Psoas muscle (tissue), 8 donors: ENCODE measurements around the gene KCP. TPM values are rescaled to one million over a fixed set of nuclear protein-coding genes. Genes with fewer than 3 reads are reported as not detected.
A peak's percentile ranks its signal among the peaks of the same experiment; 100 is the strongest.

Experiments
- ATAC-seq, 4 donors: fragments of 200-7000 bp; cut with Tn5 transposase; one replicate each; pipeline ENCODE4 v1.9.1; 2020; ENCODE audit warnings: moderate library complexity in 3 of 4, mild to moderate bottlenecking in 2 of 4
- DNase-seq, 2 donors: peaks; one replicate each; pipeline ENCODE4 v3.0.0-alpha.2; 2020
- H3K27ac ChIP-seq: fragments of 200-600 bp; one replicate; pipeline ENCODE4 v1.8.0; 2022
- H3K27me3 ChIP-seq, 3 donors: fragments of 200-600 bp in 1 of 3; one replicate each; pipeline versions ENCODE4 v1.6.1 to v1.8.0; 2013 to 2022; ENCODE audit warnings: low read length in 2 of 3, mild to moderate bottlenecking in 2 of 3, moderate library complexity in 1 of 3; ENCODE audit not compliant: insufficient read depth in 3 of 3
- H3K36me3 ChIP-seq, 2 donors: fragments of 200-600 bp in 1 of 2; one replicate each; pipeline versions ENCODE4 v1.6.1 to v1.8.0; 2013 to 2022; ENCODE audit warnings: low read depth in 1 of 2, mild to moderate bottlenecking in 1 of 2, moderate library complexity in 1 of 2; ENCODE audit not compliant: insufficient read depth in 1 of 2
- H3K4me1 ChIP-seq: fragments of 200-600 bp; one replicate; pipeline ENCODE4 v1.8.0; 2022
- H3K4me3 ChIP-seq: fragments of 200-600 bp; one replicate; pipeline ENCODE4 v1.8.0; 2022; ENCODE audit warnings: mild to moderate bottlenecking
- H3K9me3 ChIP-seq: fragments of 200-600 bp; one replicate; pipeline ENCODE4 v1.8.0; 2022
- WGBS, 3 donors: extraction: QIAGEN DNeasy Blood & Tissue Kit; methylation state at CpG; one replicate each; pipeline versions ENCODE4 v1.1.6 to v1.1.7; 2013; 5-methylcytosine and 5-hydroxymethylcytosine counted together
- intact Hi-C, 2 donors: fragments of 100-400 bp; cut with DNase I; formaldehyde crosslinking; loops; one replicate each; pipeline versions ENCODE4 v1.11.0 to v1.14.2; 2022
- polyA plus RNA-seq, 3 donors: library from polyadenylated mRNA; stranded (reverse); fragments of 200-250 nt; gene quantifications; one replicate each; pipeline ENCODE4 v1.2.3, GENCODE V29; 2013
- total RNA-seq, 4 donors: library from RNA; stranded (reverse); fragmentation: NEBNext Ultra II Directional in 2 of 4; extraction: Animal tissue kit (Norgen Biotek cat#: 25700) in 2 of 4; gene quantifications; one replicate each; pipeline versions ENCODE4 v1.2.1 to v1.2.4, GENCODE V29; 2021 to 2023
- TF ChIP-seq, protein P1 (sequence below): fragments of 200-600 bp; IDR thresholded peaks from one replicate; pipeline ENCODE4 v1.8.0; 2022; ENCODE audit warnings: antibody characterized with exemption
- donor health status: healthy with polysubstance abuse.
- donor health status: DM: no; HTN: no; CAD: no; lungs with moderate emphysema.
- donor health status: Bipolar disorder and iron deficiency.
- donor health status: healthy.
- donor health status: DM: yes; HTN: yes; CAD: no.
- donor health status: DM: no; HTN: no; CAD: no.
- donor health status: DM: no; HTN: no; CAD: no.
- donor health status: DM: yes; HTN: yes; CAD: no.

KCP gene
- total and polyA plus RNA-seq, 7 donors: 0.03 to 0.34 (median 0.15) TPM

DNA sequence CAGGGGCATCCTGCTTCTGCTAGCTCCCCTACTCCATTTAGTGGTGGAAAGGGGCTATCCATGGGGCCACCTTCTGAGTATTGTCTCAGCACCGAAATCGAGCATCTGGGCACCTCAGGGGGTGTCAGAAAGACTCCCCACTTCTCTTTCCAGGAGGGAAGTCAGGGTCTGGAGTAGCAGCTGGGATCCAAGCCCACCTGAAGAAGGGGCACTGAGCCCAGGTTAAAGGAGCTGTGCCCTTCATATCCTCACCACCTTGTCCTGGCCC lies 77.7 kb downstream of the KCP start:
- Histone ChIP-seq H3K27ac (peak overlapping the region; percentile 100), H3K4me1 (peaks cover 50% of the 10 kb centered on the region)
- ATAC-seq: no peak

GRCh38 chr7:128831994-128832879 lies 78.3 kb downstream of the KCP start:
- peak; percentile 62 to 80 for DNase-seq
- ATAC-seq: peak; percentile 0 to 18 (median 1)
- Histone ChIP-seq H3K4me3 (peak overlapping the region; percentile 89), H3K36me3 (peaks cover 4 to 63% of the 10 kb centered on the region in 2 donors), H3K27ac (peak overlapping the region; percentile 100), H3K9me3 (no peaks in the 10 kb centered on the region), H3K4me1 (peaks cover 47% of the 10 kb centered on the region), H3K27me3 (no peaks in the 10 kb centered on the region)
- intact Hi-C loops: loop anchor here in 1 of 2 donors (5.0 kb wide), 1 partner anchor 90 kb away; no protein-coding TSS in a partner anchor
- WGBS, 3 donors: 2 to 8% (median 4%) methylated on average over 17 to 22 of the region's 22 CpGs
- TF ChIP-seq, protein P1, sequence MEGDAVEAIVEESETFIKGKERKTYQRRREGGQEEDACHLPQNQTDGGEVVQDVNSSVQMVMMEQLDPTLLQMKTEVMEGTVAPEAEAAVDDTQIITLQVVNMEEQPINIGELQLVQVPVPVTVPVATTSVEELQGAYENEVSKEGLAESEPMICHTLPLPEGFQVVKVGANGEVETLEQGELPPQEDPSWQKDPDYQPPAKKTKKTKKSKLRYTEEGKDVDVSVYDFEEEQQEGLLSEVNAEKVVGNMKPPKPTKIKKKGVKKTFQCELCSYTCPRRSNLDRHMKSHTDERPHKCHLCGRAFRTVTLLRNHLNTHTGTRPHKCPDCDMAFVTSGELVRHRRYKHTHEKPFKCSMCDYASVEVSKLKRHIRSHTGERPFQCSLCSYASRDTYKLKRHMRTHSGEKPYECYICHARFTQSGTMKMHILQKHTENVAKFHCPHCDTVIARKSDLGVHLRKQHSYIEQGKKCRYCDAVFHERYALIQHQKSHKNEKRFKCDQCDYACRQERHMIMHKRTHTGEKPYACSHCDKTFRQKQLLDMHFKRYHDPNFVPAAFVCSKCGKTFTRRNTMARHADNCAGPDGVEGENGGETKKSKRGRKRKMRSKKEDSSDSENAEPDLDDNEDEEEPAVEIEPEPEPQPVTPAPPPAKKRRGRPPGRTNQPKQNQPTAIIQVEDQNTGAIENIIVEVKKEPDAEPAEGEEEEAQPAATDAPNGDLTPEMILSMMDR: no peak

More for the DNA sequence above, 77.7 kb downstream of the KCP start:
- DNase-seq: no peak
- Histone ChIP-seq H3K27me3 (no peaks in the 10 kb centered on the region), H3K36me3 (peaks cover 4 to 69% of the 10 kb centered on the region in 2 donors), H3K9me3 (no peaks in the 10 kb centered on the region), H3K4me3 (peak overlapping the region; percentile 89)
- intact Hi-C loops: loop anchor here in 1 of 2 donors (5.0 kb wide), 1 partner anchor 91 kb away; no protein-coding TSS in a partner anchor
- WGBS, 3 donors: 9 to 11% (median 11%) methylated on average over 2 of the region's 2 CpGs
- TF ChIP-seq, protein P1: no peak

DNA sequence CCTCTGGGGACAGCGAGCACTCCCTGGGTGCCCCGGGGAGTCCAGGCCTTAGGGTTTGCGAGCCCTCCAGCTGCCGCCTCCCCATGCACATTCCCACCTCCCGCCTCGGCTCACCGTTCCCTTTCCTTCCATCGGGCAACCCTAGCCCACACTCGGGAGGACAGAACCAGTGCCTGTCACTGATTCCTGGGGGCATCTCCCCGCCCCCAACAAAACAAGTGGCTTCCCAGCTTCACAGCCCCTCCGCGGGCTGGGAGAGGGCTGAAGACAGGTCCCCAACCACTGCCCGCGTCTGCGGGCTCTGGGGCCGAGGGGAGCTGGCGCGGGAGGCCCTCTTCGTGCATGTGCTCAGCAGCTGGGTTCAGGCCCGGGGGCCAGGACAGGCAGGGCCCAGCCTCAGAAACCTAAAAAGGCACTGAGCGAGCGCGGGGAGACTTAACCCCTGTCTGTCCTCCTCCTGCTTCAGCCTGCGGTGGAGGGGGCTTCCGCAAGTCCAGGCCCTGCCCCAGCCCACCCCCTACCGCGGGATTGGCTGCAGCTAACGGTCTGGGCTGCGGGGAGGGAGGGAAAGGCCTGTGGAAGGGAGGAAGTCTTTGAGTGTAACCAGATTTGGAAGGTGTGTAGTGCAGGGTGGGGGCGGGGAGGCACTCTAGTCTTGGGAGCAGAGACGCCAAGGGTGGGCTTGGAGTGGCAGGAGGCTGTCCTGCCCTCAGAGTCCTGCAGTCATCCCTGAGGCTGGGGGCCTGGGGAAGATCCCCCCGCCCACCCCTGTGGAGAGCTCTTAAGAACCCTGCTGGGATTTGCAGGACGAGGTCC lies 79.1 kb downstream of the KCP start:
- intact Hi-C loops: loop anchor here in 1 of 2 donors (5.0 kb wide), 1 partner anchor 89 kb away; no protein-coding TSS in a partner anchor
- H3K27me3 ChIP-seq: no peaks in the 10 kb centered on the region
- peak overlapping the region; percentile 100 for H3K27ac ChIP-seq
- WGBS, 3 donors: 4 to 6% (median 4%) methylated on average over 29 to 33 of the region's 33 CpGs
- DNase-seq (peak; percentile 46 to 71), ATAC-seq (no peak)
- peaks cover 4 to 55% of the 10 kb centered on the region in 2 donors for H3K36me3 ChIP-seq
- H3K4me3 ChIP-seq: peak overlapping the region; percentile 89
- TF ChIP-seq, protein P1: no peak
- H3K4me1 ChIP-seq: peaks cover 48% of the 10 kb centered on the region
- H3K9me3 ChIP-seq: no peaks in the 10 kb centered on the region

DNA sequence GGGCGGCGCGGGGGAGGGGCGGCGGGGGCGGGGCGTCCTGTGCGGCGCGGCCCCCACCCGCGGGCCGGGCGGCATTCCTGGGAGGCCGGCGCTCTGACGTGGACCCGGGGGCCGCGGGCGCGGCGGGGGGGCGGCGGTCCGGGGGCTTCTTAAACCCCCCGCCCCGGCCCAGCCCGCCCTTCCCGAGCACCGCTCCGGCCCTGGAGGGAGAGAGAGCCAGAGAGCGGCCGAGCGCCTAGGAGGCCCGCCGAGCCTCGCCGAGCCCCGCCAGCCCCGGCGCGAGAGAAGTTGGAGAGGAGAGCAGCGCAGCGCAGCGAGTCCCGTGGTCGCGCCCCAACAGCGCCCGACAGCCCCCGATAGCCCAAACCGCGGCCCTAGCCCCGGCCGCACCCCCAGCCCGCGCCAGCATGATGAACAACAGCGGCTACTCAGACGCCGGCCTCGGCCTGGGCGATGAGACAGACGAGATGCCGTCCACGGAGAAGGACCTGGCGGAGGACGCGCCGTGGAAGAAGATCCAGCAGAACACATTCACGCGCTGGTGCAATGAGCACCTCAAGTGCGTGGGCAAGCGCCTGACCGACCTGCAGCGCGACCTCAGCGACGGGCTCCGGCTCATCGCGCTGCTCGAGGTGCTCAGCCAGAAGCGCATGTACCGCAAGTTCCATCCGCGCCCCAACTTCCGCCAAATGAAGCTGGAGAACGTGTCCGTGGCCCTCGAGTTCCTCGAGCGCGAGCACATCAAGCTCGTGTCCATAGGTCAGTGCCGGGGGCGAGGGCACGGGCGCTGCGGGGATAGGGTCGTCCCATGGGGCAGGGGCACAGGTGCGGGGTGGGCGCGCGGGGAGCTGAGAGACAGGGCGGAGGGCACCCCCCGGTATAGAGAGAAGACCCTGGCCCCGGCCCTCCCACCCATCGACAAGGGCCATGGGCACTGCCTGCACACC lies 80.0 kb downstream of the KCP start, which contains the start of gene FLNC:
TSS of gene FLNC (plus strand) at position 176 of the 947 bp plus-strand sequence. CDS start at position 408, 232 bp downstream.
- WGBS, 3 donors: 0 to 2% (median 1%) methylated on average over 76 to 109 of the region's 109 CpGs
- TF ChIP-seq, protein P1: no peak
- Histone ChIP-seq H3K4me3 (peak within 1 kb of the TSS; percentile 89), H3K9me3 (no peaks in the 10 kb centered on the region), H3K27ac (peak within 1 kb of the TSS; percentile 100), H3K4me1 (peaks cover 45% of the 10 kb centered on the region), H3K27me3 (no peaks in the 10 kb centered on the region), H3K36me3 (peaks cover 4 to 46% of the 10 kb centered on the region in 2 donors)
- intact Hi-C loops: loop anchor here in 1 of 2 donors (5.0 kb wide), 1 partner anchor 88 kb away; no protein-coding TSS in a partner anchor
- ATAC-seq (peak; percentile 9 to 26 (median 18)), DNase-seq (peak; percentile 78 to 91)
